Osteoblast (primary cell): ENCODE data around the gene ITPKC. TPM values are rescaled to one million over a fixed set of nuclear protein-coding genes. Genes with fewer than 3 reads are reported as not detected.

ENCODE experiments used
- DNase-seq: peaks from one replicate; pipeline ENCODE4 v3.0.0; 2011; ENCODE audit warnings: low spot score, mixed read lengths; ENCODE audit not compliant: insufficient read length; ENCODE audit errors: missing footprints
- H2AFZ ChIP-seq: 2 replicates; pipeline ENCODE4 v1.6.0; 2011; ENCODE audit warnings: mild to moderate bottlenecking, low read length
- H3K27ac ChIP-seq: 2 replicates; pipeline ENCODE4 v1.5.1; 2011; ENCODE audit warnings: mild to moderate bottlenecking, low read depth, low read length, moderate library complexity
- H3K27me3 ChIP-seq: 2 replicates; pipeline ENCODE4 v1.6.0; 2012; ENCODE audit warnings: mild to moderate bottlenecking, control low read depth, inconsistent platforms, low read length, moderate library complexity; ENCODE audit not compliant: insufficient read depth
- H3K36me3 ChIP-seq: 2 replicates; pipeline ENCODE4 v1.5.1; 2011; ENCODE audit warnings: mild to moderate bottlenecking, low read length, control low read depth, moderate library complexity; ENCODE audit not compliant: insufficient read depth
- H3K4me1 ChIP-seq: 2 replicates; pipeline ENCODE4 v1.5.1; 2011; ENCODE audit warnings: mild to moderate bottlenecking, low read length, control low read depth, moderate library complexity; ENCODE audit not compliant: insufficient read depth
- H3K4me2 ChIP-seq: 2 replicates; pipeline ENCODE4 v1.6.0; 2011; ENCODE audit warnings: mild to moderate bottlenecking, low read length; ENCODE audit not compliant: insufficient read depth
- H3K4me3 ChIP-seq: fragments of 200-600 bp; sonication (generic); 3 replicates; pipeline ENCODE4 v1.5.1; 2012; ENCODE audit warnings: mild to moderate bottlenecking, low read length, inconsistent platforms; ENCODE audit not compliant: insufficient read depth
- H3K79me2 ChIP-seq: 2 replicates; pipeline ENCODE4 v1.6.0; 2012; ENCODE audit warnings: mild to moderate bottlenecking, low read length, control low read depth, inconsistent platforms; ENCODE audit not compliant: insufficient read depth
- H3K9me3 ChIP-seq: 2 replicates; pipeline ENCODE4 v1.5.1; 2011; ENCODE audit warnings: low read depth, low read length, control low read depth
- H4K20me1 ChIP-seq: 2 replicates; pipeline ENCODE4 v1.6.0; 2012; ENCODE audit warnings: mild to moderate bottlenecking, low read length, control low read depth; ENCODE audit not compliant: insufficient read depth
- total RNA-seq: library from RNA; depleted of rRNA; stranded (reverse); fragments of >200 nt; gene quantifications from 2 replicates; pipeline ENCODE4 v1.2.3, GENCODE V29; 2012
- TF ChIP-seq, protein P1 (sequence below): IDR thresholded peaks from 2 replicates; pipeline ENCODE4 v1.5.1; 2011; ENCODE audit warnings: mild to moderate bottlenecking, low read depth, low read length, moderate library complexity; ENCODE audit errors: extremely low read depth

Gene ITPKC
- total RNA-seq, 1 donor: 9.8 TPM

DNA sequence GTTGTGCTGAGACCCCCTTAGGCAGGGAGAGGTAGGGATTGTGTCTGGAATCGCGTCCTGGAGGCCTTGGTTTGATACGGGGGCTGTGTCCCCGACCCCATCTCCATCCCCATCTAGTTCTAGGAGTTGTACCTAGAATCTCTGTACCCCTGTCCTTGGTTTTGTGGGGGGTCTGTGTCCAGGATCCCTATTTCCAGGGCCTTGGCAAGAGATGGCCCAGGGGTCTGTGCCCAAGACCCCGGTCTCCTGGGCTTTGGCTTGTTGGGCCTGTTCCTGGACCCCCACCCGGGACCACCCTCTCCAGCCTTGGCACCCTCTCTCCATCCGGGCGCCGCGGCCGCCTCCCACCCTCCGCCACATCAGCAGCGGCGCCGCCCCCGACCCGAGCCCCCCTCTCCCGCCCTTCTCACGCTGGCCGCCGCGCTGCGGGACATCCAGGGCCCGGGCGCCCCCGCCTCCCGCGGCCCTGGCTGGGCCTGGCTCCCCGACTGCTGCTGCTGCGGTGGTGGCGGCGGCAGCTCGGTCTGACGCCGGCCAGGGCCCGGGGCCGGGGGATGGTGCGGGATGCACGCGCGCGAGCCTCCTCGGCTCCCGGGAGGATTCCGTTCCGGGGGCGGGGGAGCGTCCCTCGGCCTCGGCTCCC is 26.7 kb upstream of the ITPKC start, which contains the start of gene NUMBL:
NUMBL (minus strand) TSS at position 602 of the 643 bp plus-strand sequence; CDS start at position 434, 168 bp downstream.
- H3K4me1 ChIP-seq: peaks cover 23% of the 10 kb centered on the region
- peaks cover 39% of the 10 kb centered on the region for H3K79me2 ChIP-seq
- peak within 1 kb of the TSS; percentile 95 for H3K4me2 ChIP-seq
- H2AFZ ChIP-seq: peak within 1 kb of the TSS; percentile 87
- H3K27ac ChIP-seq: peak within 1 kb of the TSS; percentile 91
- H3K36me3 ChIP-seq: peaks cover 27% of the 10 kb centered on the region
- TF ChIP-seq, protein P1, sequence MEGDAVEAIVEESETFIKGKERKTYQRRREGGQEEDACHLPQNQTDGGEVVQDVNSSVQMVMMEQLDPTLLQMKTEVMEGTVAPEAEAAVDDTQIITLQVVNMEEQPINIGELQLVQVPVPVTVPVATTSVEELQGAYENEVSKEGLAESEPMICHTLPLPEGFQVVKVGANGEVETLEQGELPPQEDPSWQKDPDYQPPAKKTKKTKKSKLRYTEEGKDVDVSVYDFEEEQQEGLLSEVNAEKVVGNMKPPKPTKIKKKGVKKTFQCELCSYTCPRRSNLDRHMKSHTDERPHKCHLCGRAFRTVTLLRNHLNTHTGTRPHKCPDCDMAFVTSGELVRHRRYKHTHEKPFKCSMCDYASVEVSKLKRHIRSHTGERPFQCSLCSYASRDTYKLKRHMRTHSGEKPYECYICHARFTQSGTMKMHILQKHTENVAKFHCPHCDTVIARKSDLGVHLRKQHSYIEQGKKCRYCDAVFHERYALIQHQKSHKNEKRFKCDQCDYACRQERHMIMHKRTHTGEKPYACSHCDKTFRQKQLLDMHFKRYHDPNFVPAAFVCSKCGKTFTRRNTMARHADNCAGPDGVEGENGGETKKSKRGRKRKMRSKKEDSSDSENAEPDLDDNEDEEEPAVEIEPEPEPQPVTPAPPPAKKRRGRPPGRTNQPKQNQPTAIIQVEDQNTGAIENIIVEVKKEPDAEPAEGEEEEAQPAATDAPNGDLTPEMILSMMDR: no peak
- no peaks in the 10 kb centered on the region for H3K27me3 ChIP-seq
- peak within 1 kb of the TSS; percentile 94 for H3K4me3 ChIP-seq
- H3K9me3 ChIP-seq: no peaks in the 10 kb centered on the region
- peaks cover 38% of the 10 kb centered on the region for H4K20me1 ChIP-seq
- no peak for DNase-seq

DNA sequence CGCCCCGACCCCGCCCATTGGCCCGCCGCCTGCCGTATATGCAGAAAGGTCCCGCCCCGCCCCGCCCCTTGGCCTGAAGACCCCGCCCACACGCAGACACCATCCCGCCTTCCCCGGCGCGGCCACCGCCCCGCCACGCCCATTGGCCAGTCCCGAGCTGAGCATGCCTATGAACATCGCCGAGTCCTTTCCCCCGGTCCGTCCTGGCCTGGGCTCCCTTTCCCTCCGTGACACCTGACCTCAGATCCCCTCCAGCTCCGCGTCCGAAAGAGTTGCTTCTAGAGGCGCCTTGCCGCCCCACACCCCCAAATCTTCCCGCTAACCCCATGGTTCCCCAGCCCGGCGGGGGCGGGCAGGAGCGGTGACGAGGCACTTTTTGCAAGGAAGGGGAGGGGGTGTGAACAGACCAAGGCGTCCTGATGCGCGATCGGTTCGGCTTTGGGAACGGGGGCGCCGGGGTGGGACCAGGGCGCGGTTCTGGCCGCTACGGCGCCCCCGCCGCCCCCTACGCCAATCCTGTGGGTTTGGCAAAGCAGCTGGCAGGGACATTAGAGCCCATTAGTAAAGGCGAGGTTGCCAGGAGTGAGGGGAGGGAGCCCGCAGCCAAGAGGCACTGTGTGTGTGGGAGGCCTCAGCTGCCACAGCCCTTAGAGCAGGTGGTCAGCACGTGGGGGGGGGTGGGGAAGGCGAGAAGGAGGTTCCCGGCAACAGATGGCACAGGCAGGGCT is 26.1 kb upstream of the ITPKC start:
- peaks cover 26% of the 10 kb centered on the region for H3K36me3 ChIP-seq
- no peaks in the 10 kb centered on the region for H3K27me3 ChIP-seq
- H3K27ac ChIP-seq: peak overlapping the region; percentile 78
- TF ChIP-seq, protein P1: no peak
- peaks cover 31% of the 10 kb centered on the region for H4K20me1 ChIP-seq
- H3K79me2 ChIP-seq: peaks cover 34% of the 10 kb centered on the region
- H3K4me1 ChIP-seq: peaks cover 23% of the 10 kb centered on the region
- DNase-seq: peak; percentile 99
- peak overlapping the region; percentile 95 for H3K4me2 ChIP-seq
- H3K4me3 ChIP-seq: peak overlapping the region; percentile 94
- peak overlapping the region; percentile 87 for H2AFZ ChIP-seq
- no peaks in the 10 kb centered on the region for H3K9me3 ChIP-seq

DNA sequence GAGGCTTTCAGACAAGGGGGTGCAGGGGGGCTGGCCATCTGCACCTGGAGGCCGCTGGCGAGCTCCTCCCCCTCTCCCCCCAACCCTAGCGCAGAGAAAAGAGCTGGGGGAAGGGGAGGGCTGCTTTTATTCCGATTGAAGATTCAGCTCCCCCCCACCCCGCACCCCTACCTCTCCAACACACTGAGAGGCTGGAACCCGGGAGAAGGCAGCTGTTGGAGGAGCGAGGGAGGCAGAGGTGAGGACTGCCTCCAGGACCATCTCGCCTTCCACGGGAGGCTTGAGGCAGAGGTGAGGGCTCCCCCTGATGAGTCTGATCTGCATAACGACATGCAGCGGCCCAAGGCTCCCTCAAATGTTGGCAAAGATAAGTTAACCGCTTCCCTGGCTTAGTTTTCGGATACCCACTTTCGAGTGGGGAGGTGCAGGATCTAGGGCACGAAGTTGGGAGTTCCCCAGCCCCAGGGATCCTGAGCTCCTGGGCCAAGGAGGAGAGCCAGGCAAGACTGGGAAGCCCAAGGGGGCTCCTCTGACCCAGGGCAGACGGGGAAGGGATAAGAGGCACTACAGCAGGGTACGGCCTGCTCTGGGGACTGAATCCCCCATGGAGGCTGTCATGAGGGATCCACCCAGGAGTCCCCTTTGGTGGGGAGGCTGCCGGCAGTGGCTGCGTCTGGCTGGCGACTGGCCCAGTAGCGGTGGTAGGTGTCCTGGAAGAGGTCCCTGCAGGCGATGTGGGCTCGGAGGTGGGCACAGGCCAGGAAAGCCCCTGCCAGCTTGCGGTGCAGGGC is 25.3 kb upstream of the ITPKC start:
- peak overlapping the region; percentile 94 for H3K4me3 ChIP-seq
- H2AFZ ChIP-seq: no peak overlapping the region
- H3K4me2 ChIP-seq: peak overlapping the region; percentile 90
- H3K9me3 ChIP-seq: no peaks in the 10 kb centered on the region
- peaks cover 28% of the 10 kb centered on the region for H4K20me1 ChIP-seq
- DNase-seq: peak; percentile 77
- peaks cover 22% of the 10 kb centered on the region for H3K36me3 ChIP-seq
- peaks cover 23% of the 10 kb centered on the region for H3K4me1 ChIP-seq
- H3K27ac ChIP-seq: peak overlapping the region; percentile 78
- peaks cover 34% of the 10 kb centered on the region for H3K79me2 ChIP-seq
- TF ChIP-seq, protein P1: no peak
- H3K27me3 ChIP-seq: no peaks in the 10 kb centered on the region
